CD1c-positive myeloid dendritic cell (primary cell): ENCODE results near the gene CAPS2.
"Not testable (repeated sequence)": the region's sequence is repeated elsewhere in the genome, so short reads cannot be mapped to it uniquely, and the experiment has no call there.

Experiments
- DNase-seq: peaks from one replicate; pipeline ENCODE4 v3.0.0-alpha.2; 2016; ENCODE audit errors: extremely low spot score

The CAPS2 gene

DNA sequence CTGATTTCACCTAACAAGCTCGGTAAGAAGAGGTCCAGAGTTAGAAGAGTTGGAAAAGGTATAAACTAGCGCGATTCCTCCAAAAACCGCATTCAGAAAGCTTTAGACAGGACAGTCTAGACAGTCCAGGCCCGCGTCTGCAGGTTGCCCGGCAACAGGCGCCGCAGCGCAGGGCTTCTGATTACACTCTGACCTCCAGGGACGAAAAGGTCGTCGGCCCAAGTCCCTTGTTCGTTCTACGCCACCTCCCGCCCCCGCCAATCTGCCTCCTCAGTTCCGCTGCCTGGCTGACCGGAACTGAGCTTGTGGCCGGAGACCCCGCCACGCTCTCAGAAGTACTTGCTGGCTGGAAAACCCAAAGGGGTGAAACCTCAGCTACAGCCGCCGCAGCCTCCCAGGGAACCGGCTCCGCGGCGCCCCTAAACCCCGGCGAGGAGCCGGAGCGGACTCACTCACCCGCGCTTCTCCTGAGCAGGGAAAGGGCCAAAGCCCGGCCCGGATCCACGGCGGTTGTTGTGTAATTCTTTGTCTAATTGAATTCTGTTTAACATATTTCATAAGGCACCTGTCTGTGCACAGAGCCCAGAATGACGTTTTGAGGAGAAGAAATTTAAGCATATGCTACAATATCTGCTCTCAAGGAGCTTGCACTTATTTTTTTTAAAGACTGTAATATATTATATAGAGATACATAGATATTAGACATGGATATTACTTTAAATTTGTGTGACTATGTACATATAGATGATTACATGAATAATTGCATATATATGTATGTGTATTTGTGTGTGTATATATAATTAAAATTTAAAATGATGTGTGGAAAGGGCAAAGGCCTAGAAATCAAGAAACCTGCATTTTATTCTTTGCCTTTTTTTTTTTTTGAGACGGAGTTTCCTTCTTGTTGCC lies at the start of gene CAPS2:
TSS of gene CAPS2 (minus strand) at position 407 of the 909 bp plus-strand sequence. CDS start 3,826 bp downstream, outside the sequence.
- peak; percentile 81 for DNase-seq

DNA sequence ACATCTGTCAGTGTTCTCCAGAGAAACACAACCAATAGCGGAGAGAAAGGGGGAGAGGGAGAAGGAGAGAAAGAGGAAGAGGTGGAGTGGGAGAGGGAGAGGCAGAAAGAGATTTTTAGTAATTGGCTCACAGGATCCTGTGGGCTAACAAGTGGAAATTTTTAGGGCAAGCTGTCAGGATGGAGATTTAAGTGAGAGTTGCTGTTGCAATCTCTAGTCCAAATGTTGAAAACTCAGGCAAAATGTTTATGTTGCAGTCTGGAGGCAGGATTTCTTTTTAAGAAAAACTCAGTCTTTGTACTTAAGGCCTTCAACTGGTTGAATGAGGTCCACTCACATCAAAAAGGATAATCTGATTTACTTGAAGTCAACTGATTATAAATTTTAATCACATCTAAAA lies 48.2 kb upstream of the CAPS2 start:
- no peak for DNase-seq

- no peak for DNase-seq
Observed at GRCh38 chr12:75374971-75375370, 44.8 kb upstream of the CAPS2 start.

DNA sequence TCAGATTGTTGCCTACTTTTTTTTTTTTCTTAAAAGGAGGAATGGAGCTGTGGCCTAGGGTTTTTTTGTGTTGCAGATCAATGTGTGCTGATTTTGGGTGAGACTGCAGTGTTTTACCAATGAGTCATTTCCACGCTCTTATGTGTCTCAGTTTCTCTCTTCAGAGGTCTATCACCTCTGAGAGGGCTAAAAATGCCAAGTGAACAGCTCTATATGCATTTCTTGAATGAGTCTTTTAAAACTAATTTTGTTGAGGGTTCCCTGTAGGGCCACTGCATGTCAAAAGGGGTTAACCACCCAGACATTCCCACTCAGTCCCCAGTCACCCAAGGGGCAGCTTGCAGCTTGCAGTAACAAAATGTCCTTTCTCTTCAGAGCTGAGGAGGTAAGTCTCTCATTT lies 36.5 kb upstream of the CAPS2 start:
- no peak for DNase-seq

GRCh38 chr12:75364919-75365318 lies 34.8 kb upstream of the CAPS2 start:
- DNase-seq: peak; percentile 9

DNA sequence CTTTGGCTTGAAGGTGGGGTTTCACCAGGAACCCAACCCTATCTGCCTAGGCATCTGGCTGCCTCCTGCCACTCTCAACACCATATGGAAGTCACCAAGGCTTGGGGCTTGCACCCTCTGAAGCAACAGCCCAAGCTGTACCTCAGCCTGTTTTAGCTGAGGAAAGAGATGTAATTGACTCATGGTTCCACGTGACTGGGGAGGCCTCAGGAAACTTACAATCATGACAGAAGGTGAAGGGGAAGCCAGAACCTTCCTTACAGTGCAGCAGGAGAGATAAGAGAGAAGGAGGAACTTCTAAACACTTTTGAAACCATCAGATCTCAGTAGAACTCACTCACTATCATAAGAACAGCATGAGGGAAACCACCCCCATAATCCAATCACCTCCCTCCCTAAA lies 31.3 kb upstream of the CAPS2 start:
- no peak for DNase-seq

DNA sequence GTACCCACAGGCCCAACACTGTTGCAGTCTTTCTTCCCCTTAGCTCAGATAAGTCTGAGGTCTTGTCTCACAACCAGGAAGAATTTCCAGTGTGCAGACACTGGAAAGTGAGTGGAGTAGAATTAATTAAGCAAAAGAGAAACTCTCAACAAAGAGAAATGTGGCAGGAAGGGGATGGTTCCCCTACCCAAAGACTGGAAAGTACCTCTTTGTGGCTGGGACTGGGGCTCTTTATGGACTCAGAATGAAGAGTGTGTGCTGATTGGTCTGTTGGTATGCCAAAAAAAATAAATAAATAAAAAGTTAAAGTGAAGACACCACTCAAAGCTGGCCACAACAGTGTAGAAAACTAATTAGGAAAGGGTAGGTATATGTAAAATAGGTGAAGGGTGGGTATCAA lies 30.8 kb upstream of the CAPS2 start:
- no peak for DNase-seq

DNA sequence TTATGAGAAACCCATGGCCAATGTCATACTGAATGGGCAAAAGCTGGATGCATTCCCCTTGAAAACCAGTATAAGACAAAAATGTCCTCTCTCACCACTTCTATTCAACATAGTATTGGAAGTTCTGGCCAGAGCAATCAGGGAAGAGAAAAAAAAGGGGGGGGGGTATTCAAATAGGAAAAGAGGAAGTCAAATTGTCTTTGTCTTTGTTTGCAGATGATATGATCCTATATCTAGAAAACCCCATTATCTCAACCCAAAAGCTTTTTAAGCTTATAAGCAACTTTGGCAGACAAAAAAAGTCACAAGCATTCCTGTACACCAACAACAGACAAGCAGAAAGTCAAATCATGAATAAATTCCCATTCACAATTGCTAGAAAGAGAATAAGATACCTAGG lies 23.9 kb upstream of the CAPS2 start:
- DNase-seq: no peak

DNA sequence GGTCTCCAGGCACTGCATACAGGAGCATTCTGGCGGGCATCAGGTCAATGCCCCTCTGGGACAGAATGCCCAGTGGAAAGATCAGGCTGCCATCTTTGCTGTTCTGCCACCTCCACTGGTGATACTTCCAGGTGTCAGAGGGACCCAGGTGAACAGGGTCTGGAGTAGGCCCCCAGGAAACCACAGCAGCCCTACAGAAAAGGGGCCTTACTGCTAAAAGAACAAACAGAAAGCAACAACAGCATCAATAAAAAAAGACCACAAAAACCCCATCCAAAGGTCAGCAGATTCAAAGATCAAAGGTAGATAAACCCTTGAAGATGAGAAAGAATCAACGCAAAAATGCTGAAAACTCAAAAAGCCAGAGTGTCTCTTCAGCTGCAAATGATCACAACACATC lies 20.3 kb upstream of the CAPS2 start:
- no peak for DNase-seq

DNA sequence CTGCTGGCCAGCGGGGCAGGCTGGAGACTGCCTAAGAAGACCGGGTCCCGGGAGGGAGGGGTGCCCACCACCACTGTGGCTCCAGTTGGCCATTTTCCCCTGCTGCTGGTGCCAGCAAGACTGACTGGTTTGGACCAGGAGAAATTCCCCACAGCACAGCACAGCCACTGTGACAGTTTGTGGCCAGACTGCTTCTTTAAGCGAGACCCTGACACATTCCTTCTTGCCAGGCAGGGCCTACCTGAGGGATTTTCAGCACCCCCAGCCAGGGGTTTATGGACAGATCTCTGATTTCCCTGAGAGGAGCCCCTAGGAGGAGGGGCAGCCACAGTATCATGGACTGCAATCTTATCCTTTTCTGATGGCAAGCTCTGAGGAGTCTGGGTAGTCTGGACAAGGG lies 19.8 kb upstream of the CAPS2 start:
- no peak for DNase-seq

- not testable (repeated sequence) for DNase-seq
Observed at GRCh38 chr12:75346215-75346614, 16.1 kb upstream of the CAPS2 start.

DNA sequence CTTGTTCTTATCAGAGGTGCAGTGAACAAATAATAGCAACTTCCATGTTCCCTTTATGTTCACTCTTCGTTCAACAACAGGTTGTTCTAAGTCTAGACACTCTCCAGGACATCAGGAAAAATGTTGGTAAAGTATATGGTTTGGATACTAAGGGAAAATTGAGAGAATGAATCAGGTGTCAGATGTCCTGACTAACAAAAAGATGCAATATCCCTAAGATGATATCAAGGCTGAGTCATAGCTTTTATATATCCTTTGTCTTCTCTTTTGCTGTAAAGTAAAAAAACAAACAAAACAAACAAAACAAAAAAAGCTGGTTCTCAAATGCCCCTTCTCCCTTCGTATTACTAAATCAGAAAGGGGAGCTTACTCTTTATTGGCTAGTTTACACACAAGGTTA lies 15.4 kb upstream of the CAPS2 start:
- no peak for DNase-seq

- DNase-seq: no peak
Observed at GRCh38 chr12:75341873-75342272, 11.7 kb upstream of the CAPS2 start.

DNA sequence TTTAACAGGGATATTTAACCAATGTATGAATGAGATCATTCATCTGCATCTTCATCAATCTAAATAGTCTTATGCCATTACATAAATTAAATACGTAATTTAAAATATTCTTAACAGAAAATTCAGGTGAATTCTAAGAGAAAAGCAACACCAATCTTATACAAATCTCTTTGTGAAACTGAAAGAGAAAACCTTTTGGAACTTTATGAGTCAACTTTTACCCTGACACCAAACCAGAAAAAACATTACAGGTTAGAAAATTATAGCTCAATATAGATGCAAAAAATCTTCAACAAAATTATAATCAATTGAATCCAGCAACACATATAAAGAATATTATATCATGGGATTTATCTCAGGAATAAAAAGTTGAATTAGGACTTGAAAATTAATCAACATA lies 7.8 kb upstream of the CAPS2 start:
- no peak for DNase-seq

DNA sequence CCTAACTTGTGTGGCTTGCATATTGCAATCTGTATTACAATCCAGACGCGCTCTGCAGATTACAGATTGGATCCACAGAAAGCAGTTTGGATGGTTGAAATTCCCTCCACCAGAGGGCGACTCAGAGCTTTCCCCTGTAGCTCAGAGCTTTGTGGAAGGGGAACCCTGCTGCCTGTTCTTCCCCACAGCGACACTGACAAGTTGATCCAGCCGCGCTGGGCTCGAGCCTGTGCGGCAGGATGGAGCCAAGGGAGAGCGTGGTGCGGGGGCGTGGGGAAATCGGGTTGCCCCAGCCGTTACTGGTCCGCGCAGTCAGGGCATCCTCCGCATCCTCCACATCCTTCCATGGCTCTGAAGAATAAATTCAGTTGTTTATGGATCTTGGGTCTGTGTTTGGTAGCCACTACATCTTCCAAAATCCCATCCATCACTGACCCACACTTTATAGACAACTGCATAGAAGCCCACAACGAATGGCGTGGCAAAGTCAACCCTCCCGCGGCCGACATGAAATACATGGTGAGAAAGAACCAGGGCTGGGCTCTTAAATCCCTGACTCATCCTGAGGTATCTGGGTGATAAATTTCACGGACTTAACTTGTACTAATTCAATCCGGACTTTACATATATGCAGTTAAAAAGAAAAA lies 4.4 kb upstream of the CAPS2 start, which contains the start of gene GLIPR1L1:
TSS of gene GLIPR1L1 (plus strand) at position 287 of the 647 bp plus-strand sequence. CDS start at position 346, 59 bp downstream.
- peak; percentile 91 for DNase-seq

- no peak for DNase-seq
Observed at GRCh38 chr12:75327642-75328041, 2.5 kb downstream of the CAPS2 start.

GRCh38 chr12:75323663-75324062 lies 6.5 kb downstream of the CAPS2 start:
- no peak for DNase-seq

- DNase-seq: no peak
Observed at GRCh38 chr12:75322464-75322863, 7.7 kb downstream of the CAPS2 start.

GRCh38 chr12:75317784-75318183 lies 12.3 kb downstream of the CAPS2 start:
- DNase-seq: no peak

DNA sequence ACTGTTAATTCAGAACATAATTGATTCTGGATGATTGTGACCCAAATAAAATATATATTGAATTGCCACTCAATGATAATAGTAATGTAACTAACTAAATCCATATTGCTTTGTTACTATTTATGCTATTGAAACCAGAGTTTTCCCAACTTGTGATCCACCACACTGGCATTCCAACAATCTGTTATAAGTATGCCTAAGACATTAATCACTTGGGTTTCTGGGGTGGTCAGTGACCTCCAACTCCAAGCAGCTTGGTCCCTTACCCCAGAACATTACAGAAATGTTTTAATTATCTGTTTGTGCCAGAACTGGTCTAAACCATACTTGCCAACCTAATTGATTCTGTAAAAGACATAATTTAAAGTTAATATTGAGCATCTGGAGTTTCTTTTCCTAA lies 14.6 kb downstream of the CAPS2 start:
- no peak for DNase-seq

DNA sequence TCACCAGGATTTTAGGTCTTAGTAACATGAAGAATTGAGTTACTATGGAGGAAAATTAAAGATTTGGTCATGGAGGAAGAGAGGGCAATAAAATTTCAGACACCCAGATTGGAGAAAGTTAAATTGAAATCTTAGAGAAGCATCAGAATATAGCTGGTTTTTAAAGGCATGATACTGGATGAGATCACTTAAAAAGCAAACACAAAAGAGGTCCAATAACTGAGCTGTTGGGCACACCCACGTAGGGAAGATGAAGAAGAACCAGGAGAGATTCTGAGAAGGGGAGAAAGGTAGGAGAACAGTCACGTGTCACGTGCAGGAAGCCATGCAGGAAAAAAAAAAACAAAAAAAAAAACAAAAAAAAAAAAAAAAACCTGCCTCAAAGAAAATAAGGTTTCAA lies 18.8 kb downstream of the CAPS2 start:
- no peak for DNase-seq

GRCh38 chr12:75308279-75308678 lies 21.8 kb downstream of the CAPS2 start:
- no peak for DNase-seq
